ENCODE data around the gene VAT1L.

DNA sequence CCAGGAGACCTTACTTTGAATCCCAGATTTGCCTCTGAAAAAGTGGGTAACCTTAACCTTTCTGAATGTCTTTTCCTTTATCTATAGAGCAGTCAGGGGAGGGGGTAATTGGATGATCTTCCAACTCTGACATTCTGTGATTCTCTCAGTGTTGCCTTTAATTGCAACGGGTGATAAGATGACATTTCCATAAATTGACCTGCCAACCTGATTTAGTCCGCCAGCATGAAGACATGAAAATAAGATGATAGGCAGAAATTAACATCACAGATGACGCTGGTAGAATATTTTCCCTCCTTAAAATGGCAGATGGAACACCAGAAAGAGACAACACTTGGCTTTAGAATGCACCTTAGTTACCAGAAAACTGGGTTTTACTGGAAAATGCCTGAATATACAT lies 72.6 kb downstream of the VAT1L start:
- TF ChIP-seq, protein P1, sequence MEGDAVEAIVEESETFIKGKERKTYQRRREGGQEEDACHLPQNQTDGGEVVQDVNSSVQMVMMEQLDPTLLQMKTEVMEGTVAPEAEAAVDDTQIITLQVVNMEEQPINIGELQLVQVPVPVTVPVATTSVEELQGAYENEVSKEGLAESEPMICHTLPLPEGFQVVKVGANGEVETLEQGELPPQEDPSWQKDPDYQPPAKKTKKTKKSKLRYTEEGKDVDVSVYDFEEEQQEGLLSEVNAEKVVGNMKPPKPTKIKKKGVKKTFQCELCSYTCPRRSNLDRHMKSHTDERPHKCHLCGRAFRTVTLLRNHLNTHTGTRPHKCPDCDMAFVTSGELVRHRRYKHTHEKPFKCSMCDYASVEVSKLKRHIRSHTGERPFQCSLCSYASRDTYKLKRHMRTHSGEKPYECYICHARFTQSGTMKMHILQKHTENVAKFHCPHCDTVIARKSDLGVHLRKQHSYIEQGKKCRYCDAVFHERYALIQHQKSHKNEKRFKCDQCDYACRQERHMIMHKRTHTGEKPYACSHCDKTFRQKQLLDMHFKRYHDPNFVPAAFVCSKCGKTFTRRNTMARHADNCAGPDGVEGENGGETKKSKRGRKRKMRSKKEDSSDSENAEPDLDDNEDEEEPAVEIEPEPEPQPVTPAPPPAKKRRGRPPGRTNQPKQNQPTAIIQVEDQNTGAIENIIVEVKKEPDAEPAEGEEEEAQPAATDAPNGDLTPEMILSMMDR (IDR thresholded peaks at IDR 0.05) = no peak
- no peak for TF ChIP-seq ZFX (IDR thresholded peaks at IDR 0.05; ENCODE audit: borderline replicate concordance)

Data from 22Rv1 (cell line).